A549 (cell line): Measurements from ENCODE around the gene PCSK6.

Experiments used
- BHLHE40 ChIP-seq: IDR thresholded peaks from 2 replicates; pipeline ENCODE4 v1.6.1; 2012; ENCODE audit warnings: low read depth, low read length, inconsistent platforms
- CEBPB ChIP-seq, 2 experiments: fragments of >200 bp in 1 of 2; sonication (Bioruptor Twin) in 1 of 2; formaldehyde crosslinking in 1 of 2; IDR thresholded peaks; 2 replicates each; pipeline ENCODE4 v1.6.1; 2012 to 2016
- EP300 ChIP-seq, 2 experiments: fragments of >200 bp; sonication (Bioruptor Twin); formaldehyde crosslinking; IDR thresholded peaks; 2 replicates in 1 of 2; 3 replicates in 1 of 2; pipeline ENCODE4 v1.6.1; 2016 to 2017
- KDM5A ChIP-seq: fragments of 200-600 bp; sonication (generic); IDR thresholded peaks from 2 replicates; pipeline ENCODE4 v1.6.1; 2016; ENCODE audit warnings: antibody characterized with exemption, mild to moderate bottlenecking
- POLR2A ChIP-seq: IDR thresholded peaks from 2 replicates; pipeline ENCODE4 v1.6.1; 2012; ENCODE audit warnings: mild to moderate bottlenecking, low read length
- RFX5 ChIP-seq: fragments of 450-650 bp; IDR thresholded peaks from 2 replicates; pipeline ENCODE4 v1.7.1; 2014; ENCODE audit warnings: antibody characterized with exemption, mild to moderate bottlenecking, moderate library complexity
- SMC3 ChIP-seq: fragments of >200 bp; sonication (Bioruptor Twin); formaldehyde crosslinking; IDR thresholded peaks from 3 replicates; pipeline ENCODE4 v1.6.1; 2018; ENCODE audit warnings: inconsistent platforms
- TF ChIP-seq, protein P1 (sequence below): fragments of >200 bp; sonication (Bioruptor Twin); formaldehyde crosslinking; IDR thresholded peaks from 3 replicates; pipeline ENCODE4 v1.5.1; 2016
- TF ChIP-seq, protein P2 (sequence below): fragments of 200-600 bp; sonication (generic); IDR thresholded peaks from 2 replicates; pipeline ENCODE4 v1.6.1; 2016; ENCODE audit warnings: antibody characterized with exemption, mild to moderate bottlenecking, moderate library complexity
- TF ChIP-seq, protein P3 (sequence below): IDR thresholded peaks from 2 replicates; pipeline ENCODE4 v1.6.1; 2012

DNA sequence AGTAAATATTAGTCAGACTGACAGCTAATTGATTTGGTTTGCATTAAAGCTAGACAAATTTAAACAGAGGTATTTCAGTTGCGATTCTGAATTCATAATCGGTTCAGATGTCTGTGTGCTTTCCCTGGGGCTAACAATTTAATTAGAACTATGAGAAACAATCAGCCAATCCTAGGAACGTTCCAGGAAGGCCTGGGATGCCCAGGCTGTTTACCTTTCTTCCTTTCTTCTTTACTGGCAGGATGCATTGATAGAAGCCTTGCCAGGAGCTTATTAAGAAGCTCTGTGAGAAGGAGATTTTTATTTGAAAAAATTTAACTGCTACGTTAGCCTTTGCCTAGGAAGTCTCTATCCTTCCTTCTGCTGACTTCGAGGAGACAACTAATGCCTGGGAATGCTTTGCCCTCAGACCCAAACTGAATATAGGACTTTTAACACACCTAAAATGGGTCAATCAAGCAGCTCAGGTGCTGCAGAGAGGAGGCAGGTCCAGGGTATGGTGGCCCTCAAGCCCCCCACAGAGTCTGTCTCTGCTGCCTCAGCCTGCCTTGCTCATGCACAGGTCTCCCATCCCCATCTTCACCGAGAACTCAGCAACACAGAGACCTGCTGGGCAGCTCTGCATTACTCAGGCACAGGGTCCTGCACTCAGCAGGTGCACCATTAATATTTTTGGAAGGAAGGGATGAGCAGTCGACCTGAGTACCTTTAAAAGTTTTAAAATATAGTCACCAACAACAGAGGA is 48.5 kb downstream of the PCSK6 start:
- TF ChIP-seq, protein P1, sequence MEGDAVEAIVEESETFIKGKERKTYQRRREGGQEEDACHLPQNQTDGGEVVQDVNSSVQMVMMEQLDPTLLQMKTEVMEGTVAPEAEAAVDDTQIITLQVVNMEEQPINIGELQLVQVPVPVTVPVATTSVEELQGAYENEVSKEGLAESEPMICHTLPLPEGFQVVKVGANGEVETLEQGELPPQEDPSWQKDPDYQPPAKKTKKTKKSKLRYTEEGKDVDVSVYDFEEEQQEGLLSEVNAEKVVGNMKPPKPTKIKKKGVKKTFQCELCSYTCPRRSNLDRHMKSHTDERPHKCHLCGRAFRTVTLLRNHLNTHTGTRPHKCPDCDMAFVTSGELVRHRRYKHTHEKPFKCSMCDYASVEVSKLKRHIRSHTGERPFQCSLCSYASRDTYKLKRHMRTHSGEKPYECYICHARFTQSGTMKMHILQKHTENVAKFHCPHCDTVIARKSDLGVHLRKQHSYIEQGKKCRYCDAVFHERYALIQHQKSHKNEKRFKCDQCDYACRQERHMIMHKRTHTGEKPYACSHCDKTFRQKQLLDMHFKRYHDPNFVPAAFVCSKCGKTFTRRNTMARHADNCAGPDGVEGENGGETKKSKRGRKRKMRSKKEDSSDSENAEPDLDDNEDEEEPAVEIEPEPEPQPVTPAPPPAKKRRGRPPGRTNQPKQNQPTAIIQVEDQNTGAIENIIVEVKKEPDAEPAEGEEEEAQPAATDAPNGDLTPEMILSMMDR = no peak
- TF ChIP-seq KDM5A (no peak), RFX5 (no peak), CEBPB (IDR thresholded peaks at IDR 0.05) (no peak), SMC3 (no peak), BHLHE40 (no peak), POLR2A (no peak), EP300 (IDR thresholded peaks at IDR 0.05) (no peak)
- TF ChIP-seq, protein P2, sequence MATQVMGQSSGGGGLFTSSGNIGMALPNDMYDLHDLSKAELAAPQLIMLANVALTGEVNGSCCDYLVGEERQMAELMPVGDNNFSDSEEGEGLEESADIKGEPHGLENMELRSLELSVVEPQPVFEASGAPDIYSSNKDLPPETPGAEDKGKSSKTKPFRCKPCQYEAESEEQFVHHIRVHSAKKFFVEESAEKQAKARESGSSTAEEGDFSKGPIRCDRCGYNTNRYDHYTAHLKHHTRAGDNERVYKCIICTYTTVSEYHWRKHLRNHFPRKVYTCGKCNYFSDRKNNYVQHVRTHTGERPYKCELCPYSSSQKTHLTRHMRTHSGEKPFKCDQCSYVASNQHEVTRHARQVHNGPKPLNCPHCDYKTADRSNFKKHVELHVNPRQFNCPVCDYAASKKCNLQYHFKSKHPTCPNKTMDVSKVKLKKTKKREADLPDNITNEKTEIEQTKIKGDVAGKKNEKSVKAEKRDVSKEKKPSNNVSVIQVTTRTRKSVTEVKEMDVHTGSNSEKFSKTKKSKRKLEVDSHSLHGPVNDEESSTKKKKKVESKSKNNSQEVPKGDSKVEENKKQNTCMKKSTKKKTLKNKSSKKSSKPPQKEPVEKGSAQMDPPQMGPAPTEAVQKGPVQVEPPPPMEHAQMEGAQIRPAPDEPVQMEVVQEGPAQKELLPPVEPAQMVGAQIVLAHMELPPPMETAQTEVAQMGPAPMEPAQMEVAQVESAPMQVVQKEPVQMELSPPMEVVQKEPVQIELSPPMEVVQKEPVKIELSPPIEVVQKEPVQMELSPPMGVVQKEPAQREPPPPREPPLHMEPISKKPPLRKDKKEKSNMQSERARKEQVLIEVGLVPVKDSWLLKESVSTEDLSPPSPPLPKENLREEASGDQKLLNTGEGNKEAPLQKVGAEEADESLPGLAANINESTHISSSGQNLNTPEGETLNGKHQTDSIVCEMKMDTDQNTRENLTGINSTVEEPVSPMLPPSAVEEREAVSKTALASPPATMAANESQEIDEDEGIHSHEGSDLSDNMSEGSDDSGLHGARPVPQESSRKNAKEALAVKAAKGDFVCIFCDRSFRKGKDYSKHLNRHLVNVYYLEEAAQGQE = no peak
- TF ChIP-seq, protein P3, sequence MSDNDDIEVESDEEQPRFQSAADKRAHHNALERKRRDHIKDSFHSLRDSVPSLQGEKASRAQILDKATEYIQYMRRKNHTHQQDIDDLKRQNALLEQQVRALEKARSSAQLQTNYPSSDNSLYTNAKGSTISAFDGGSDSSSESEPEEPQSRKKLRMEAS = no peak
